WERI-Rb-1 (cell line): Measurements from ENCODE around the gene TSR1.

Source experiments
- DNase-seq: peaks from one replicate; pipeline ENCODE4 v3.0.0-alpha.2; 2020
- H3K27ac ChIP-seq: fragments of 250-450 bp; sonication (Bioruptor Pico); 2 replicates; pipeline ENCODE4 v1.5.1; 2020; ENCODE audit warnings: mild to moderate bottlenecking, moderate library complexity
- H3K27me3 ChIP-seq: fragments of 250-450 bp; sonication (Bioruptor Pico); 2 replicates; pipeline ENCODE4 v1.5.1; 2021; ENCODE audit warnings: mild to moderate bottlenecking, low read depth, moderate library complexity; ENCODE audit not compliant: insufficient read depth, severe bottlenecking
- H3K36me3 ChIP-seq: fragments of 250-450 bp; sonication (Bioruptor Pico); 2 replicates; pipeline ENCODE4 v1.5.1; 2020; ENCODE audit warnings: mild to moderate bottlenecking, moderate library complexity
- H3K4me3 ChIP-seq: 2 replicates; pipeline ENCODE4 v1.5.1; 2011; ENCODE audit warnings: low read depth, mild to moderate bottlenecking, control low read depth, low read length
- H3K9me3 ChIP-seq: fragments of 250-450 bp; sonication (Bioruptor Pico); 2 replicates; pipeline ENCODE4 v1.5.1; 2021; ENCODE audit warnings: mild to moderate bottlenecking, moderate library complexity; ENCODE audit not compliant: severe bottlenecking
- CTCF ChIP-seq: IDR thresholded peaks from 2 replicates; pipeline ENCODE4 v1.5.1; 2011; ENCODE audit warnings: low read depth, mild to moderate bottlenecking, control low read depth, inconsistent platforms, low read length

The TSR1 gene

GRCh38 chr17:2282297-2282873, 53.9 kb downstream of the TSR1 start:
- H3K27me3 ChIP-seq: no peaks in the 10 kb centered on the region
- peaks cover 69% of the 10 kb centered on the region for H3K36me3 ChIP-seq
- no peak overlapping the region for H3K4me3 ChIP-seq
- H3K9me3 ChIP-seq: no peaks in the 10 kb centered on the region
- no peak for DNase-seq
- TF ChIP-seq CTCF: peak; percentile 27; the same call in 1 of the 2 replicates
- H3K27ac ChIP-seq: no peak overlapping the region

GRCh38 chr17:2279707-2280106, 56.5 kb downstream of the TSR1 start:
- H3K36me3 ChIP-seq: peaks cover 77% of the 10 kb centered on the region
- no peak overlapping the region for H3K27ac ChIP-seq
- no peak overlapping the region for H3K4me3 ChIP-seq
- no peaks in the 10 kb centered on the region for H3K27me3 ChIP-seq
- no peaks in the 10 kb centered on the region for H3K9me3 ChIP-seq
- no peak for DNase-seq
- no peak for TF ChIP-seq CTCF

GRCh38 chr17:2277429-2278170, 58.7 kb downstream of the TSR1 start:
- TF ChIP-seq CTCF: no peak
- DNase-seq: no peak
- Histone ChIP-seq H3K27me3 (no peaks in the 10 kb centered on the region), H3K9me3 (no peaks in the 10 kb centered on the region), H3K27ac (no peak overlapping the region), H3K4me3 (no peak overlapping the region), H3K36me3 (peaks cover 73% of the 10 kb centered on the region)

GRCh38 chr17:2275722-2276121, 60.5 kb downstream of the TSR1 start:
- no peak for TF ChIP-seq CTCF
- Histone ChIP-seq H3K9me3 (no peaks in the 10 kb centered on the region), H3K27ac (no peak overlapping the region), H3K36me3 (peaks cover 55% of the 10 kb centered on the region), H3K27me3 (no peaks in the 10 kb centered on the region), H3K4me3 (no peak overlapping the region)
- DNase-seq: no peak

GRCh38 chr17:2274414-2274813, 61.8 kb downstream of the TSR1 start:
- no peaks in the 10 kb centered on the region for H3K9me3 ChIP-seq
- DNase-seq: no peak

More at GRCh38 chr17:2274414-2274813, 61.8 kb downstream of the TSR1 start:
- no peak for TF ChIP-seq CTCF
- no peak overlapping the region for H3K4me3 ChIP-seq
- no peaks in the 10 kb centered on the region for H3K27me3 ChIP-seq
- peaks cover 42% of the 10 kb centered on the region for H3K36me3 ChIP-seq
- no peak overlapping the region for H3K27ac ChIP-seq
